MCF 10A (cell line): ENCODE measurements around the gene TIGD7. TPM values are rescaled to one million over a fixed set of nuclear protein-coding genes. Genes with fewer than 3 reads are reported as not detected.

Experiments
- BruUV-seq: library from RNA; stranded (reverse); fragments of 400-500 nt; replicated peaks from 2 replicates; lab custom pipeline; 2021; lab: Mats Ljungman, UMichigan
- CTCF ChIA-PET: fragments of 300-600 bp; sonication (Branson Sonifier 250); formaldehyde crosslinking; extraction: SDS; loops from one replicate; lab custom pipeline; 2021; ENCODE audit warnings: antibody characterized with exemption, inconsistent platforms; lab: Yijun Ruan, JAX
- POLR2A ChIA-PET: fragments of 300-600, 350-650 bp; sonication (Branson Sonifier 250); formaldehyde crosslinking; extraction: SDS; loops from one replicate; lab custom pipeline; 2020; ENCODE audit warnings: antibody characterized with exemption, inconsistent platforms; lab: Yijun Ruan, JAX
- DNase-seq: peaks from one replicate; pipeline ENCODE4 v3.0.0-alpha.2; 2018; ENCODE audit not compliant: unreplicated experiment
- H3K27ac Mint-ChIP-seq: one replicate; pipeline ENCODE4 v1.8.0; 2022; ENCODE audit warnings: mild to moderate bottlenecking, low read depth, mixed read lengths; ENCODE audit not compliant: unreplicated experiment
- H3K27me3 Mint-ChIP-seq: one replicate; pipeline ENCODE4 v1.8.0; 2022; ENCODE audit warnings: mixed read lengths; ENCODE audit not compliant: insufficient read depth, unreplicated experiment
- H3K36me3 Mint-ChIP-seq: one replicate; pipeline ENCODE4 v1.8.0; 2022; ENCODE audit warnings: mild to moderate bottlenecking, moderate library complexity, mixed read lengths; ENCODE audit not compliant: insufficient read depth, unreplicated experiment
- H3K4me1 Mint-ChIP-seq: one replicate; pipeline ENCODE4 v1.8.0; 2022; ENCODE audit warnings: mixed read lengths; ENCODE audit not compliant: insufficient read depth, unreplicated experiment
- H3K4me3 Mint-ChIP-seq: one replicate; pipeline ENCODE4 v1.8.0; 2022; ENCODE audit warnings: mild to moderate bottlenecking, moderate library complexity, mixed read lengths; ENCODE audit not compliant: unreplicated experiment
- H3K9me3 Mint-ChIP-seq: one replicate; pipeline ENCODE4 v1.8.0; 2022; ENCODE audit warnings: mixed read lengths; ENCODE audit not compliant: unreplicated experiment
- intact Hi-C: fragments of 100-400 bp; cut with micrococcal nuclease; formaldehyde crosslinking; loops from 2 replicates; pipeline ENCODE4 v1.14.1; 2022
- total RNA-seq: library from RNA; stranded (reverse); gene quantifications from 2 replicates; pipeline ENCODE4 v1.2.3, GENCODE V29; 2022
- TF ChIP-seq, protein P1 (sequence below): fragments of 200-600 bp; IDR thresholded peaks from one replicate; pipeline ENCODE4 v1.8.0; 2022; ENCODE audit warnings: antibody characterized with exemption, mild to moderate bottlenecking; ENCODE audit not compliant: unreplicated experiment

Gene TIGD7
- total RNA-seq, 1 experiment from 2014 or later: 3.4 TPM

GRCh38 chr16:3283543-3284447 is 21.4 kb downstream of the TIGD7 start:
- ChIA-PET CTCF (interaction anchor here (0.7 to 1.0 kb wide), 4 partner anchors 19 to 762 kb away, joined by 4 read pairs; no protein-coding TSS in a partner anchor), POLR2A (interaction anchor here (0.5 to 11.6 kb wide), 29 partner anchors 8 to 970 kb away, joined by 3 to 161 read pairs (median 6); partner anchors contain the start of genes CLUAP1, NAA60, TIGD7 and ZNF174)
- peaks cover 55% of the 10 kb centered on the region for H3K36me3 Mint-ChIP-seq
- no peaks in the 10 kb centered on the region for H3K27me3 Mint-ChIP-seq
- BruUV-seq: TSS peak; percentile 48
- peak overlapping the region; percentile 99 for H3K27ac Mint-ChIP-seq
- intact Hi-C loops: loop anchor here (1.0 kb wide), 1 partner anchor 19 kb away; no protein-coding TSS in a partner anchor
- H3K4me3 Mint-ChIP-seq: peak overlapping the region; percentile 96
- no peaks in the 10 kb centered on the region for H3K9me3 Mint-ChIP-seq
- no peaks in the 10 kb centered on the region for H3K4me1 Mint-ChIP-seq
- no peak for DNase-seq
- TF ChIP-seq, protein P1, sequence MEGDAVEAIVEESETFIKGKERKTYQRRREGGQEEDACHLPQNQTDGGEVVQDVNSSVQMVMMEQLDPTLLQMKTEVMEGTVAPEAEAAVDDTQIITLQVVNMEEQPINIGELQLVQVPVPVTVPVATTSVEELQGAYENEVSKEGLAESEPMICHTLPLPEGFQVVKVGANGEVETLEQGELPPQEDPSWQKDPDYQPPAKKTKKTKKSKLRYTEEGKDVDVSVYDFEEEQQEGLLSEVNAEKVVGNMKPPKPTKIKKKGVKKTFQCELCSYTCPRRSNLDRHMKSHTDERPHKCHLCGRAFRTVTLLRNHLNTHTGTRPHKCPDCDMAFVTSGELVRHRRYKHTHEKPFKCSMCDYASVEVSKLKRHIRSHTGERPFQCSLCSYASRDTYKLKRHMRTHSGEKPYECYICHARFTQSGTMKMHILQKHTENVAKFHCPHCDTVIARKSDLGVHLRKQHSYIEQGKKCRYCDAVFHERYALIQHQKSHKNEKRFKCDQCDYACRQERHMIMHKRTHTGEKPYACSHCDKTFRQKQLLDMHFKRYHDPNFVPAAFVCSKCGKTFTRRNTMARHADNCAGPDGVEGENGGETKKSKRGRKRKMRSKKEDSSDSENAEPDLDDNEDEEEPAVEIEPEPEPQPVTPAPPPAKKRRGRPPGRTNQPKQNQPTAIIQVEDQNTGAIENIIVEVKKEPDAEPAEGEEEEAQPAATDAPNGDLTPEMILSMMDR: no peak

GRCh38 chr16:3282730-3283542 is 22.3 kb downstream of the TIGD7 start, which contains the start of gene ZNF263:
TSS of gene ZNF263 (plus strand) at chr16:3283491. CDS start at chr16:3283819, 328 bp downstream.
- TF ChIP-seq, protein P1: no peak
- Mint-ChIP-seq H3K36me3 (peaks cover 47% of the 10 kb centered on the region), H3K9me3 (no peaks in the 10 kb centered on the region), H3K27ac (peak within 1 kb of the TSS; percentile 99), H3K27me3 (no peaks in the 10 kb centered on the region), H3K4me3 (peak within 1 kb of the TSS; percentile 96), H3K4me1 (no peaks in the 10 kb centered on the region)
- DNase-seq: peak; percentile 99
- CTCF ChIA-PET: interaction anchor here (0.6 to 1.3 kb wide), 3 partner anchors 16 to 313 kb away, joined by 3 read pairs; no protein-coding TSS in a partner anchor
- intact Hi-C loops: loop anchor here (1.0 kb wide), 3 partner anchors 19 to 100 kb away; partner anchors contain the start of gene ZNF200
- POLR2A ChIA-PET: interaction anchor here (0.6 to 11.6 kb wide), 31 partner anchors 8 to 1604 kb away, joined by 3 to 161 read pairs (median 4); partner anchors contain the start of genes CLUAP1, NAA60, TIGD7 and ZNF174
- TSS peak; percentile 84 for BruUV-seq

DNA sequence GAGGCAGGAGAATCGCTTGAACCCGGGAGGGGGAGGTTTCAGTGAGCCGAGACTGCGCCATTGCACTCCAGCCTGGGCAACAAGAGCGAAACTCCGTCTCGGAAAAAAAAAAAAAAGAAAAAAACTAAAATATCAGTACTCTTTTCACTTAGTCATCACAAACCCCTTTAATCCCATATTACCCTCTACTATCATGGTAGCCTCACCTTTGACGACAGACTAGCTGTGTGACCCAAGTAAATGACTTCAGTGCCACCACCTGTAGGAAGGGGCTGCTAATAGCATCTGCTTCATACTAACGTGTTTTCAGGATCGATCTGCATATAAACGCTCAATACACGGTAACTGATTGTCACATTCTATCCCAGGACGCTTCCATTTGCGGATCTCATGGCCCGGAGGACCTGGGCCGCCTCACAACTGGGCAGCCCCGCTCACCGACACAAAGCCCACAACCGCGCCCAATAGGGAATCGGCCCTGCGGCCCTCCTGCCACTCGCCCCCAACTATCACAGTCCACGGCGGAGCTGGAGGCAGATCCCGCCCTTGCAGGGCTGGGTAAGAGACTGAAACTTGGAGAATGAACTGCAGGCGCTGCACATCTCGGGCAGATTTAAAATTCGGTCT is 23.0 kb downstream of the TIGD7 start:
- Mint-ChIP-seq H3K27ac (peak overlapping the region; percentile 99), H3K4me3 (peak overlapping the region; percentile 96), H3K4me1 (no peaks in the 10 kb centered on the region), H3K36me3 (peaks cover 40% of the 10 kb centered on the region), H3K27me3 (no peaks in the 10 kb centered on the region), H3K9me3 (no peaks in the 10 kb centered on the region)
- BruUV-seq: no TSS peak
- ChIA-PET CTCF (interaction anchor here (0.6 to 1.3 kb wide), 3 partner anchors 15 to 313 kb away, joined by 3 read pairs; no protein-coding TSS in a partner anchor), POLR2A (interaction anchor here (0.7 to 11.6 kb wide), 22 partner anchors 8 to 218 kb away, joined by 3 to 161 read pairs (median 8); partner anchors contain the start of genes CLUAP1, NAA60, TIGD7 and ZNF174)
- TF ChIP-seq, protein P1: no peak
- no peak for DNase-seq
- intact Hi-C loops: loop anchor here (1.0 kb wide), 2 partner anchors 47 to 99 kb away; partner anchors contain the start of gene ZNF200
